HepG2 (cell line): ENCODE data around the gene FIBCD1.

Experiments
- EP300 ChIP-seq, 3 experiments: sonication (generic) in 1 of 3; formaldehyde crosslinking in 1 of 3; IDR thresholded peaks; 2 replicates each; pipeline versions ENCODE4 v1.5.1 to v1.6.1; 2011 to 2020; ENCODE audit warnings: low read depth in 2 of 3, low read length in 2 of 3, borderline replicate concordance in 1 of 3, improper control_type of control experiment in 1 of 3, mild to moderate bottlenecking in 1 of 3, missing genetic modification reagents in 1 of 3, moderate library complexity in 1 of 3
- HMG20A ChIP-seq: IDR thresholded peaks from 2 replicates; pipeline ENCODE4 v1.6.1; 2016; ENCODE audit warnings: borderline replicate concordance
- JUND ChIP-seq: sonication (generic); formaldehyde crosslinking; IDR thresholded peaks from 2 replicates; pipeline ENCODE4 v1.8.0; 2022; ENCODE audit warnings: mild to moderate bottlenecking, missing genetic modification reagents
- PHB2 ChIP-seq: fragments of 450-650 bp; IDR thresholded peaks from 2 replicates; pipeline ENCODE4 v1.6.1; 2018; ENCODE audit not compliant: partially characterized antibody
- RFXAP ChIP-seq: sonication (generic); formaldehyde crosslinking; IDR thresholded peaks from 2 replicates; pipeline ENCODE4 v1.4.0; 2020; ENCODE audit warnings: missing genetic modification reagents, borderline replicate concordance
- SIN3A ChIP-seq: IDR thresholded peaks from 2 replicates; pipeline ENCODE4 v1.6.1; 2011; ENCODE audit warnings: low read depth, mild to moderate bottlenecking, control low read depth, low read length, borderline replicate concordance
- TP53 ChIP-seq: sonication (generic); formaldehyde crosslinking; conservative IDR thresholded peaks from 2 replicates; pipeline ENCODE4 v1.4.0; 2020; ENCODE audit warnings: missing genetic modification reagents
- ZFP37 ChIP-seq: sonication (generic); formaldehyde crosslinking; IDR thresholded peaks from 2 replicates; pipeline ENCODE4 v1.4.0; 2020; ENCODE audit warnings: missing genetic modification reagents, borderline replicate concordance
- ZNF780A ChIP-seq: sonication (generic); formaldehyde crosslinking; IDR thresholded peaks from 2 replicates; pipeline ENCODE4 v1.8.0; 2022; ENCODE audit warnings: mild to moderate bottlenecking, missing genetic modification reagents, moderate library complexity
- TF ChIP-seq, protein P1 (sequence below): sonication (generic); formaldehyde crosslinking; IDR thresholded peaks from 2 replicates; pipeline ENCODE4 v1.5.0; 2020; ENCODE audit warnings: mild to moderate bottlenecking, missing genetic modification reagents, moderate library complexity
- TF ChIP-seq, protein P2 (sequence below): sonication (generic); formaldehyde crosslinking; IDR thresholded peaks from 2 replicates; pipeline ENCODE4 v1.4.0; 2020; ENCODE audit warnings: missing genetic modification reagents
- TF ChIP-seq, protein P3 (sequence below): sonication (generic); formaldehyde crosslinking; IDR thresholded peaks from 2 replicates; pipeline ENCODE4 v1.4.0; 2020; ENCODE audit warnings: missing genetic modification reagents

DNA sequence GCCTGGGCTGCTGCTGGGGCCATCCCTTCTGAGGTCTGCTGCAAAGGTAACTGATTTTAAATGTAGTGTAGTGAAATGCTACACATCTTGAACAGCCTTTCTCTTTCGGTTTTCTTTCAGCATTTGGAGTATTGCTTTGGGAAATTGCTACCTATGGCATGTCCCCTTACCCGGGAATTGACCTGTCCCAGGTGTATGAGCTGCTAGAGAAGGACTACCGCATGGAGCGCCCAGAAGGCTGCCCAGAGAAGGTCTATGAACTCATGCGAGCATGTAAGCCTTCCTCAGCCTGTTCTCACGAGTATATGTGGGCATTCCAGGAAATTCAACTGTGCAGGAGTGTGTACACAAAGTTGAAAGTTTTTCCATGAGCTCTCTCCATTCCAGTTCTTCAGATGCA is 60.8 kb downstream of the FIBCD1 start:
- TF ChIP-seq, protein P1, sequence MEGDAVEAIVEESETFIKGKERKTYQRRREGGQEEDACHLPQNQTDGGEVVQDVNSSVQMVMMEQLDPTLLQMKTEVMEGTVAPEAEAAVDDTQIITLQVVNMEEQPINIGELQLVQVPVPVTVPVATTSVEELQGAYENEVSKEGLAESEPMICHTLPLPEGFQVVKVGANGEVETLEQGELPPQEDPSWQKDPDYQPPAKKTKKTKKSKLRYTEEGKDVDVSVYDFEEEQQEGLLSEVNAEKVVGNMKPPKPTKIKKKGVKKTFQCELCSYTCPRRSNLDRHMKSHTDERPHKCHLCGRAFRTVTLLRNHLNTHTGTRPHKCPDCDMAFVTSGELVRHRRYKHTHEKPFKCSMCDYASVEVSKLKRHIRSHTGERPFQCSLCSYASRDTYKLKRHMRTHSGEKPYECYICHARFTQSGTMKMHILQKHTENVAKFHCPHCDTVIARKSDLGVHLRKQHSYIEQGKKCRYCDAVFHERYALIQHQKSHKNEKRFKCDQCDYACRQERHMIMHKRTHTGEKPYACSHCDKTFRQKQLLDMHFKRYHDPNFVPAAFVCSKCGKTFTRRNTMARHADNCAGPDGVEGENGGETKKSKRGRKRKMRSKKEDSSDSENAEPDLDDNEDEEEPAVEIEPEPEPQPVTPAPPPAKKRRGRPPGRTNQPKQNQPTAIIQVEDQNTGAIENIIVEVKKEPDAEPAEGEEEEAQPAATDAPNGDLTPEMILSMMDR (CRISPR knock-in tag) = no peak
- TF ChIP-seq PHB2 = no peak
- no peak for TF ChIP-seq ZNF780A (CRISPR knock-in tag)
- no peak for TF ChIP-seq HMG20A (CRISPR knock-in tag)
- TF ChIP-seq EP300 (IDR thresholded peaks at IDR 0.05; ENCODE audit: low read depth in 2 of 2, low read length in 2 of 2) = no peak
- TF ChIP-seq EP300 (CRISPR knock-in tag; IDR thresholded peaks at IDR 0.05; ENCODE audit: borderline replicate concordance) = no peak
- no peak for TF ChIP-seq ZFP37
- TF ChIP-seq JUND = no peak
- TF ChIP-seq, protein P2, sequence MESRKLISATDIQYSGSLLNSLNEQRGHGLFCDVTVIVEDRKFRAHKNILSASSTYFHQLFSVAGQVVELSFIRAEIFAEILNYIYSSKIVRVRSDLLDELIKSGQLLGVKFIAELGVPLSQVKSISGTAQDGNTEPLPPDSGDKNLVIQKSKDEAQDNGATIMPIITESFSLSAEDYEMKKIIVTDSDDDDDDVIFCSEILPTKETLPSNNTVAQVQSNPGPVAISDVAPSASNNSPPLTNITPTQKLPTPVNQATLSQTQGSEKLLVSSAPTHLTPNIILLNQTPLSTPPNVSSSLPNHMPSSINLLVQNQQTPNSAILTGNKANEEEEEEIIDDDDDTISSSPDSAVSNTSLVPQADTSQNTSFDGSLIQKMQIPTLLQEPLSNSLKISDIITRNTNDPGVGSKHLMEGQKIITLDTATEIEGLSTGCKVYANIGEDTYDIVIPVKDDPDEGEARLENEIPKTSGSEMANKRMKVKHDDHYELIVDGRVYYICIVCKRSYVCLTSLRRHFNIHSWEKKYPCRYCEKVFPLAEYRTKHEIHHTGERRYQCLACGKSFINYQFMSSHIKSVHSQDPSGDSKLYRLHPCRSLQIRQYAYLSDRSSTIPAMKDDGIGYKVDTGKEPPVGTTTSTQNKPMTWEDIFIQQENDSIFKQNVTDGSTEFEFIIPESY (CRISPR knock-in tag) = no peak
- TF ChIP-seq, protein P3, sequence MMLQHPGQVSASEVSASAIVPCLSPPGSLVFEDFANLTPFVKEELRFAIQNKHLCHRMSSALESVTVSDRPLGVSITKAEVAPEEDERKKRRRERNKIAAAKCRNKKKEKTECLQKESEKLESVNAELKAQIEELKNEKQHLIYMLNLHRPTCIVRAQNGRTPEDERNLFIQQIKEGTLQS = no peak
- TF ChIP-seq RFXAP (CRISPR knock-in tag) = no peak
- TF ChIP-seq SIN3A = no peak
- TF ChIP-seq TP53 (CRISPR knock-in tag) = no peak
